Spleen (tissue), 7 donors: Measurements from ENCODE around the gene DHX35.

Experiments used
- CTCF ChIP-seq, 11 experiments: fragments of 200-600 bp in 7 of 11; fragments of 450-650 bp in 4 of 11; sonication (generic) in 4 of 11; IDR thresholded peaks in 8 of 11; conservative IDR thresholded peaks in 3 of 11; 1 replicate in 7 of 11; 2 replicates in 4 of 11; pipeline versions ENCODE4 v1.4.0 to v1.8.0; 2016 to 2021; ENCODE audit warnings: antibody characterized with exemption in 11 of 11, inconsistent platforms in 4 of 11, mild to moderate bottlenecking in 1 of 11
- POLR2A ChIP-seq, 3 donors: fragments of 450-650 bp; IDR thresholded peaks; one replicate each; pipeline ENCODE4 v1.5.1; 2017; ENCODE audit warnings: antibody characterized with exemption in 3 of 3, mild to moderate bottlenecking in 1 of 3
- donor health status: DM: no; HTN: no; CAD: no; lungs with moderate emphysema.
- donor health status: DM: no; HTN: no; CAD: no.
- donor health status: DM: no; HTN: no; CAD: no.

GRCh38 chr20:39016506-39016905 is 54.4 kb downstream of the DHX35 start:
- TF ChIP-seq CTCF (IDR thresholded peaks at IDR 0.05 in 8 of 11, conservative IDR thresholded peaks at IDR 0.05 in 3 of 11), result no peak
- TF ChIP-seq POLR2A (IDR thresholded peaks at IDR 0.05), result no peak
